Uterus (tissue), 4 donors: Measurements from ENCODE around the gene YOD1. TPM values are rescaled to one million over a fixed set of nuclear protein-coding genes. Genes with fewer than 3 reads are reported as not detected.

Experiments used
- DNase-seq, 2 donors: peaks; one replicate each; pipeline ENCODE4 v3.0.0-alpha.2; 2019 to 2020
- H3K27ac ChIP-seq, 2 donors: fragments of 200-600 bp; sonication (generic); 1 replicate in 1 of 2; 2 replicates in 1 of 2; pipeline ENCODE4 v1.5.1; 2016 to 2018
- H3K27me3 ChIP-seq, 2 donors: fragments of 200-600 bp; sonication (generic); one replicate each; pipeline ENCODE4 v1.5.1; 2018 to 2019; ENCODE audit warnings: control low read depth in 1 of 2
- H3K36me3 ChIP-seq, 2 donors: fragments of 200-600 bp; sonication (generic); one replicate each; pipeline ENCODE4 v1.5.1; 2019; ENCODE audit warnings: control low read depth in 1 of 2
- H3K4me1 ChIP-seq, 2 donors: fragments of 200-600 bp; sonication (generic); one replicate each; pipeline ENCODE4 v1.5.1; 2018 to 2019; ENCODE audit warnings: control low read depth in 1 of 2
- H3K4me3 ChIP-seq, 2 donors: fragments of 200-600 bp; sonication (generic); 1 replicate in 1 of 2; 2 replicates in 1 of 2; pipeline ENCODE4 v1.5.1; 2018 to 2019; ENCODE audit warnings: mild to moderate bottlenecking in 1 of 2
- H3K9me3 ChIP-seq, 2 donors: fragments of 200-600 bp; sonication (generic); one replicate each; pipeline ENCODE4 v1.5.1; 2019; ENCODE audit warnings: control low read depth in 1 of 2
- POLR2A ChIP-seq, 2 donors: fragments of 450-650 bp; IDR thresholded peaks; one replicate each; pipeline ENCODE4 v1.6.1; 2016; ENCODE audit warnings: antibody characterized with exemption in 2 of 2, mild to moderate bottlenecking in 1 of 2, moderate library complexity in 1 of 2
- intact Hi-C: fragments of 100-400 bp; cut with DNase I; formaldehyde crosslinking; loops from one replicate; pipeline ENCODE4 v1.15.1; 2023; ENCODE audit warnings: low total_unique reads
- total RNA-seq, 4 donors: library from RNA; depleted of rRNA in 3 of 4; stranded (reverse); fragments of >200 nt in 3 of 4; gene quantifications; one replicate each; pipeline versions ENCODE4 v1.1.0 to v1.2.4, GENCODE V29; 2014 to 2023
- TF ChIP-seq, protein P1 (sequence below), 4 experiments: fragments of 200-600 bp in 2 of 4; fragments of 450-650 bp in 2 of 4; sonication (generic) in 2 of 4; IDR thresholded peaks; one replicate each; pipeline ENCODE4 v1.5.1; 2016 to 2019; ENCODE audit warnings: antibody characterized with exemption in 4 of 4, mild to moderate bottlenecking in 2 of 4, moderate library complexity in 1 of 4
- donor health status: DM: yes; HTN: yes; CAD: no.

YOD1 gene
- total RNA-seq, 4 donors from 2014 or later, result 3.3 to 17.1 (median 7.6) TPM

DNA sequence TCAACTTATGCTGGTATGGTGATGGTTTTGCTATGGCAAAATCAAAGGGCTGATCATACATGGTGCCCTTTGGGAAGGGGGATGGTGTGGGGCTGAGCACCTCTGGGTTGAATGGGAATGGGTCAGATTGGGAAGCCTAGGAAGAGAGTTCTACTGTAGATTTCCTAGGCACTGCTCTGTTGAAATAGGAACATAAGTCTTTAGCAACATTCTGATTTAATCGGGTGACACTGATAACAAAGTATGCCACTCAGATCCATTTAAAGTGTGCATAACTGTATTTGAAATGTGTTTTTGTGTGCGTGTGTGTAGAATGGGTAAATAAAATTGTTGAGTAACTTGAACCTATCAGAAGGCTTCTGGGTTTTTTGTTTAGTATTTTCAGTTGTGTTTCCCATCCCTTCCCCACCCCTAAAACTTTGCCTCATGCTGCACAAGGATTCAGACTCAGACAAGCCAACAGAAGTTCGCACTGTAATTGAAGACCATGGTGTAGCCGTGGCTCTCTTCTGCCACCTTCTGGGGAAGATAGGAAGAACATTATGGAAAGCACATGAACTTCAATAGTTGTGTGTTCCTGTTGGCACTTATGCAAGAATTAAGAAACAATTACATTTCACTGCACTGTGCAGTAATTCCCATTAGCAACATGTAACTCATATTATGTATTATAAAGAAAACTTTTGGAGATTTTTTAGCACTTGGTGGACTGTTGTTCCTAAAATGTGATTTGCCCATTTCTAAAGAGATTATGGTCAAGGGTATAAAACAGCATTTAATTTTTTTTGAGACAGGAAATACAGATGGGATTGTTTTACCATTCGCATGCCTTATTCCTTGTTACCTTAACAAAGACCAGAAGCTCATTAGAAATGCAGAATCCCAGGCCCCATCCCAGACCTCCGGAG lies 26.7 kb upstream of the YOD1 start:
- no peaks in the 10 kb centered on the region for H3K36me3 ChIP-seq
- DNase-seq, result peak; percentile 39 to 63
- no peaks in the 10 kb centered on the region for H3K9me3 ChIP-seq
- no peak overlapping the region for H3K4me3 ChIP-seq
- TF ChIP-seq, protein P1, sequence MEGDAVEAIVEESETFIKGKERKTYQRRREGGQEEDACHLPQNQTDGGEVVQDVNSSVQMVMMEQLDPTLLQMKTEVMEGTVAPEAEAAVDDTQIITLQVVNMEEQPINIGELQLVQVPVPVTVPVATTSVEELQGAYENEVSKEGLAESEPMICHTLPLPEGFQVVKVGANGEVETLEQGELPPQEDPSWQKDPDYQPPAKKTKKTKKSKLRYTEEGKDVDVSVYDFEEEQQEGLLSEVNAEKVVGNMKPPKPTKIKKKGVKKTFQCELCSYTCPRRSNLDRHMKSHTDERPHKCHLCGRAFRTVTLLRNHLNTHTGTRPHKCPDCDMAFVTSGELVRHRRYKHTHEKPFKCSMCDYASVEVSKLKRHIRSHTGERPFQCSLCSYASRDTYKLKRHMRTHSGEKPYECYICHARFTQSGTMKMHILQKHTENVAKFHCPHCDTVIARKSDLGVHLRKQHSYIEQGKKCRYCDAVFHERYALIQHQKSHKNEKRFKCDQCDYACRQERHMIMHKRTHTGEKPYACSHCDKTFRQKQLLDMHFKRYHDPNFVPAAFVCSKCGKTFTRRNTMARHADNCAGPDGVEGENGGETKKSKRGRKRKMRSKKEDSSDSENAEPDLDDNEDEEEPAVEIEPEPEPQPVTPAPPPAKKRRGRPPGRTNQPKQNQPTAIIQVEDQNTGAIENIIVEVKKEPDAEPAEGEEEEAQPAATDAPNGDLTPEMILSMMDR (IDR thresholded peaks at IDR 0.05), result peak; percentile 77 to 91 (median 85)
- no peak for TF ChIP-seq POLR2A (IDR thresholded peaks at IDR 0.05)
- H3K4me1 ChIP-seq, result no peaks in the 10 kb centered on the region
- H3K27me3 ChIP-seq, result no peaks in the 10 kb centered on the region
- H3K27ac ChIP-seq, result no peak overlapping the region
- intact Hi-C loops, result no loop called here

DNA sequence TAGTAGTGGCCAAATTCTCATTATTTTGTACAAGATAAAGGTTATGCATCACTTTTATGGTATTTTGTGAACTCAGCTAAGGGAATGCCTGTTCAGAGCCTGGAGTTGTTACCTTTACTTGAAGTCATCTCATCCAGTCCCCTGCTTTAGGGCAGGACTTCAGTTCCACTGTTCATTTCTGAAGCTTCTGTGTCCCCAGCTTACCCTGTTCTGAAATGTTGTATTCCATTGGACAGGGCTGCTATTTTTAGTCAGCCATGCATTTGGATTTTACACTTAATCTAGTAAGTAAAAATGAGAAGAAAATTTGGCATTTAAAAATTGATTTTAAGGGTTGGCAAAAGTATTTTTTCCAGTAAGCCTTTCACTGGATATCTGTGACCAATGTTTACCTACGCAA lies 26.0 kb upstream of the YOD1 start:
- Histone ChIP-seq H3K27me3 (no peaks in the 10 kb centered on the region), H3K36me3 (no peaks in the 10 kb centered on the region), H3K27ac (no peak overlapping the region), H3K4me1 (no peaks in the 10 kb centered on the region), H3K4me3 (no peak overlapping the region), H3K9me3 (no peaks in the 10 kb centered on the region)
- TF ChIP-seq, protein P1 (IDR thresholded peaks at IDR 0.05), result no peak
- TF ChIP-seq POLR2A (IDR thresholded peaks at IDR 0.05), result no peak
- no peak for DNase-seq
- intact Hi-C loops, result no loop called here

DNA sequence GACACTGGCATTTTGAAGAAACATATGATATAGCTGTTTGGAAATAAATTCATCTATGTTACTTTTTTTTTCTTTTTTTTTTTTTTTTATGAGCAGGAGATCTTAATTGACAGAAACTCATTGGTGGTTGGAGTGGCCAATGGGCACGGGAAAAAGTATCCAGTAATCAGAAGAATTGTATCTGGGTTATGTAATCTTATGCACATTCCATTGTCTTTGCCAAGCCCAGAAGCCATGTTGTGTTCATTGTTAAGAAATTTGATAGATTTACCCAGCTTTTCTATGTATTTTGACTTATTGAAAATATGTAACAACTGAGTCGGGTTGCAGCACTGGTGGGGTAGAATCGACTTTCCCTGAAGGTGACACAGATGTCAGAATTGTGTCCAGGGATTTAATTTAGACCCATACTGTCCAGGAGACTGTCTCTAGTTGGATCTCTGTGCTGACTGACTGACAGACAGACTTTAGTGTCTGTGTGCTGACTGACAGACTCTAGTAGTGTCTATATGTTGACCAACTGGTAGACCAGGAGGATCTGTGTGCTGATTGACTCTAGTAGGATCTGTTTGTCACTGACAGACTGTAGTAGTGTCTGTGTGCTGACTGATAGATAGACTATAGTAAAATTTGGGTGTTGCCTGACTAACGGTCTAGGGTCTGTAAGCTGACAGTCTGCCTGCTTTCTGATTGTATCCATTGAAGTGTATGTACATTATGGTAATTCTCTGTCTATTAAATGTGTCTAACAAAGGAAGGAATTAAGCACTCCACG lies 25.4 kb upstream of the YOD1 start:
- no peaks in the 10 kb centered on the region for H3K36me3 ChIP-seq
- no peaks in the 10 kb centered on the region for H3K4me1 ChIP-seq
- no peaks in the 10 kb centered on the region for H3K9me3 ChIP-seq
- H3K4me3 ChIP-seq, result no peak overlapping the region
- H3K27me3 ChIP-seq, result no peaks in the 10 kb centered on the region
- DNase-seq, result no peak
- no peak overlapping the region for H3K27ac ChIP-seq
- TF ChIP-seq POLR2A (IDR thresholded peaks at IDR 0.05), result no peak
- TF ChIP-seq, protein P1 (IDR thresholded peaks at IDR 0.05), result no peak
- intact Hi-C loops, result no loop called here

DNA sequence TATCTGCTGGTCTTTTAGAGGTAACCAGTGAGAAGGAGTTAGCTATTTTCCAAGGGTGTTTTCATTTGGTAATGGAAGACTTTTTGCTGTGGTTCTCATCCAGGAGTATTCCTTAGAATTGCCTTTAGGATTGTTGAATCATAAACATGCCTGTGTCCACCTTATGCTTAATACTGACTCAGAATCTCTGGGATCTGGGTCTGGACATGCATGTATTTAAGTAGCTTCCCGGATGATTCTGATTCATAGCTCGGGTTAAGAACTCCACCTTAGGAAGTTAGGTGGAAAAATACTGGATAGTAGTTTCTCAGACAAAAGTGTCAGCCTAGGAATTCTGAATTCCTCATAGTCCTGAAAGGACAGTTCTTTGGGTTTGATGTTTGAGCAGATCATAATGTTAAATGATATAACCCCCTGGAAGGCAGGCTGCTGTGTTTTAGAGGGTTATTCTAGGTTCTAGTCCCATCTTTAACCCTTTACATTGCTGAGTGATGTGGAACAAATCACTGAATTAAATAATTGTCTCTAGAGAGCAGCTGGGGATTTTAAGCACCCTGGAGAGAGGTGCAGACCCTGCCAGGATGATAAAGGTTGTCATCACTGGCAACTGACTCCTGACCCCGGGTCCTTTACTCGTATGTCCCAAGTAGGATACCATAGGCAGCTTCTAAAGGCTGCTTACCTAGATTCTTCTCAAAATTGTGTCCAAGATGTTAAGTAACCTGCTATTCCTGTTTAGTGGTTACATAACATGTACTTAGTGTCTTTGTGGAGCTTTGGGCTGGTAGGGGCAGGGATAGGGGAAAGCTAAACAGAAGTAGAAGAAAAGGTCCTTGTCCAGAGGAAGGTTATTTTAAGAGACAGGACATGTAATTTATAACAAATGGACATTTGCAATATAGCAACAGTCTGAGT lies 23.2 kb upstream of the YOD1 start:
- Histone ChIP-seq H3K9me3 (no peaks in the 10 kb centered on the region), H3K27me3 (no peaks in the 10 kb centered on the region), H3K4me1 (no peaks in the 10 kb centered on the region), H3K27ac (no peak overlapping the region), H3K36me3 (no peaks in the 10 kb centered on the region), H3K4me3 (no peak overlapping the region)
- DNase-seq, result no peak
- intact Hi-C loops, result no loop called here
- TF ChIP-seq, protein P1 (IDR thresholded peaks at IDR 0.05), result no peak
- TF ChIP-seq POLR2A (IDR thresholded peaks at IDR 0.05), result no peak
